ENCODE measurements around the gene RAB6B. TPM values are rescaled to one million over a fixed set of nuclear protein-coding genes. Genes with fewer than 3 reads are reported as not detected.

RAB6B gene
- total RNA-seq, 1 donor from 2014 or later = 0.91 TPM

GRCh38 chr3:133860519-133860918 lies 35.2 kb downstream of the RAB6B start:
- intact Hi-C loops (cut with micrococcal nuclease) = no loop called here

- intact Hi-C loops (cut with micrococcal nuclease) = no loop called here
These were observed 36.1 kb downstream of the RAB6B start for GRCh38 chr3:133859381-133860234.

- intact Hi-C loops (cut with micrococcal nuclease) = no loop called here
These were observed 37.9 kb downstream of the RAB6B start for GRCh38 chr3:133857767-133858166.

- intact Hi-C loops (cut with micrococcal nuclease) = no loop called here
These were observed 39.4 kb downstream of the RAB6B start for GRCh38 chr3:133856316-133856715.

- intact Hi-C loops (cut with micrococcal nuclease) = no loop called here
These were observed 39.9 kb downstream of the RAB6B start for GRCh38 chr3:133855772-133856171.

GRCh38 chr3:133855002-133855370 lies 40.7 kb downstream of the RAB6B start:
- intact Hi-C loops (cut with micrococcal nuclease) = no loop called here

GRCh38 chr3:133854264-133855001 lies 41.2 kb downstream of the RAB6B start:
- intact Hi-C loops (cut with micrococcal nuclease) = no loop called here

GRCh38 chr3:133853925-133854227 lies 41.8 kb downstream of the RAB6B start:
- intact Hi-C loops (cut with micrococcal nuclease) = no loop called here

GRCh38 chr3:133853063-133853924 lies 42.4 kb downstream of the RAB6B start:
- intact Hi-C loops (cut with micrococcal nuclease) = no loop called here

- intact Hi-C loops (cut with micrococcal nuclease) = no loop called here
These were observed 43.8 kb downstream of the RAB6B start for GRCh38 chr3:133851931-133852330.

- intact Hi-C loops (cut with micrococcal nuclease) = no loop called here
These were observed 44.3 kb downstream of the RAB6B start for GRCh38 chr3:133851266-133851906.

GRCh38 chr3:133850034-133850433 lies 45.6 kb downstream of the RAB6B start:
- intact Hi-C loops (cut with micrococcal nuclease) = no loop called here

- intact Hi-C loops (cut with micrococcal nuclease) = no loop called here
These were observed 46.3 kb downstream of the RAB6B start for GRCh38 chr3:133849346-133849745.

- intact Hi-C loops (cut with micrococcal nuclease) = no loop called here
These were observed 50.6 kb downstream of the RAB6B start for GRCh38 chr3:133845127-133845526.

GRCh38 chr3:133843634-133844033 lies 52.0 kb downstream of the RAB6B start:
- intact Hi-C loops (cut with micrococcal nuclease) = no loop called here

- intact Hi-C loops (cut with micrococcal nuclease) = no loop called here
These were observed 53.5 kb downstream of the RAB6B start for GRCh38 chr3:133842158-133842557.

- intact Hi-C loops (cut with micrococcal nuclease) = no loop called here
These were observed 54.5 kb downstream of the RAB6B start for GRCh38 chr3:133841196-133841595.

GRCh38 chr3:133840767-133841166 lies 54.9 kb downstream of the RAB6B start:
- intact Hi-C loops (cut with micrococcal nuclease) = no loop called here

- intact Hi-C loops (cut with micrococcal nuclease) = no loop called here
These were observed 55.5 kb downstream of the RAB6B start for GRCh38 chr3:133840055-133840737.

- intact Hi-C loops (cut with micrococcal nuclease) = no loop called here
These were observed 56.5 kb downstream of the RAB6B start for GRCh38 chr3:133838916-133839800.

All from T-helper 2 cell treated with Interferon-gamma antibody and Interleukin-4, amounts not matched to agents 100 ng/mL and 5 ng/mL, for 36 hours (primary cell).